IMR-90 (cell line): ENCODE data around the gene SLC25A5. TPM values are rescaled to one million over a fixed set of nuclear protein-coding genes. Genes with fewer than 3 reads are reported as not detected.

Source experiments
- ATAC-seq: fragments of 200-7000 bp; cut with Tn5 transposase; 2 replicates; pipeline ENCODE4 v1.9.1; 2020; ENCODE audit warnings: low read depth, mild to moderate bottlenecking, moderate library complexity
- BruUV-seq: library from RNA; stranded (reverse); fragments of 400-500 nt; replicated peaks from 2 replicates; lab custom pipeline; 2021; lab: Mats Ljungman, UMichigan
- CTCF ChIA-PET: fragments of 300-600 bp; formaldehyde crosslinking; extraction: SDS; loops from one replicate; lab custom pipeline; 2021; ENCODE audit warnings: antibody characterized with exemption; lab: Yijun Ruan, JAX
- POLR2A ChIA-PET: fragments of 300-600 bp; sonication (Branson Sonifier 250); formaldehyde crosslinking; loops from one replicate; lab custom pipeline; 2022; ENCODE audit warnings: antibody characterized with exemption; ENCODE audit not compliant: unreplicated experiment; lab: Charles Lee
- DNase-seq: peaks from one replicate; pipeline ENCODE4 v3.0.0; 2013
- H2AFZ ChIP-seq: replicated peaks from 2 replicates; pipeline ENCODE3; 2013; ENCODE audit warnings: low read length, mild to moderate bottlenecking; ENCODE audit not compliant: poor library complexity
- H2AK5ac ChIP-seq: 2 replicates; pipeline ENCODE4 v1.6.1; 2013; ENCODE audit warnings: low read depth, low read length, inconsistent platforms
- H2AK9ac ChIP-seq: replicated peaks from 2 replicates; pipeline ENCODE3; 2013; ENCODE audit warnings: mild to moderate bottlenecking, low read depth, low read length, moderate library complexity; ENCODE audit not compliant: poor library complexity
- H2BK120ac ChIP-seq: 2 replicates; pipeline ENCODE4 v1.6.1; 2013; ENCODE audit warnings: low read depth, low read length, inconsistent platforms
- H2BK15ac ChIP-seq: 3 replicates; pipeline ENCODE4 v1.6.1; 2013; ENCODE audit warnings: low read depth, low read length, inconsistent platforms
- H2BK20ac ChIP-seq: 2 replicates; pipeline ENCODE4 v1.6.1; 2013; ENCODE audit warnings: low read depth, mild to moderate bottlenecking, inconsistent platforms, low read length, moderate library complexity
- H2BK5ac ChIP-seq: 2 replicates; pipeline ENCODE4 v1.6.1; 2013; ENCODE audit warnings: mild to moderate bottlenecking, low read depth, low read length, inconsistent platforms; ENCODE audit not compliant: poor library complexity, severe bottlenecking
- H3K14ac ChIP-seq: replicated peaks from 2 replicates; pipeline ENCODE4 v1.6.1; 2013; ENCODE audit warnings: low read depth, low read length, inconsistent platforms
- H3K18ac ChIP-seq: 2 replicates; pipeline ENCODE4 v1.6.1; 2013; ENCODE audit warnings: low read depth, low read length, control low read depth
- H3K23ac ChIP-seq: 2 replicates; pipeline ENCODE4 v1.6.1; 2013; ENCODE audit warnings: low read depth, low read length, inconsistent platforms
- H3K27ac ChIP-seq: 2 replicates; pipeline ENCODE4 v1.5.1; 2013; ENCODE audit warnings: mild to moderate bottlenecking, control low read depth, low read length; ENCODE audit not compliant: insufficient read depth
- H3K27me3 ChIP-seq: 2 replicates; pipeline ENCODE4 v1.6.1; 2013; ENCODE audit warnings: low read length; ENCODE audit not compliant: control insufficient read depth, insufficient read depth
- H3K36me3 ChIP-seq: 2 replicates; pipeline ENCODE4 v1.6.1; 2013; ENCODE audit warnings: low read length, mixed read lengths; ENCODE audit not compliant: control insufficient read depth, insufficient read depth
- H3K4ac ChIP-seq: 2 replicates; pipeline ENCODE4 v1.6.1; 2013; ENCODE audit warnings: low read depth, low read length, inconsistent platforms
- H3K4me1 ChIP-seq: 2 replicates; pipeline ENCODE4 v1.6.1; 2013; ENCODE audit warnings: low read length, mixed read lengths; ENCODE audit not compliant: control insufficient read depth, insufficient read depth
- H3K4me2 ChIP-seq: 2 replicates; pipeline ENCODE4 v1.6.1; 2013; ENCODE audit warnings: low read depth, mild to moderate bottlenecking, control low read depth, low read length, moderate library complexity
- H3K4me3 ChIP-seq: 2 replicates; pipeline ENCODE4 v1.5.1; 2013; ENCODE audit warnings: low read depth, mild to moderate bottlenecking, control low read depth, low read length, moderate library complexity; ENCODE audit not compliant: insufficient read depth
- H3K56ac ChIP-seq: 2 replicates; pipeline ENCODE4 v1.6.1; 2013; ENCODE audit warnings: low read length, inconsistent platforms; ENCODE audit not compliant: insufficient read depth; ENCODE audit errors: extremely low read depth
- H3K79me1 ChIP-seq, 2 experiments: 2 replicates each; pipeline ENCODE4 v1.6.1; 2013; ENCODE audit warnings: low read length in 2 of 2, inconsistent platforms in 1 of 2, low read depth in 1 of 2
- H3K9ac ChIP-seq: 2 replicates; pipeline ENCODE4 v1.6.1; 2013; ENCODE audit warnings: low read depth, low read length, control low read depth
- H3K9me1 ChIP-seq: 2 replicates; pipeline ENCODE4 v1.6.1; 2013; ENCODE audit warnings: low read length, inconsistent platforms; ENCODE audit not compliant: insufficient read depth
- H3K9me3 ChIP-seq: 2 replicates; pipeline ENCODE4 v1.6.1; 2013; ENCODE audit warnings: low read length; ENCODE audit not compliant: control insufficient read depth, insufficient read depth
- H4K20me1 ChIP-seq: 2 replicates; pipeline ENCODE4 v1.6.1; 2013; ENCODE audit warnings: low read length, inconsistent platforms; ENCODE audit not compliant: insufficient read depth
- H4K5ac ChIP-seq: 2 replicates; pipeline ENCODE4 v1.6.1; 2013; ENCODE audit warnings: mild to moderate bottlenecking, low read depth, low read length, control low read depth
- H4K8ac ChIP-seq, 2 experiments: 2 replicates each; pipeline ENCODE4 v1.6.1; 2013; ENCODE audit warnings: low read depth in 2 of 2, low read length in 2 of 2, control low read depth in 1 of 2, inconsistent platforms in 1 of 2
- H4K91ac ChIP-seq: 2 replicates; pipeline ENCODE4 v1.6.1; 2013; ENCODE audit warnings: low read depth, low read length, inconsistent platforms; ENCODE audit not compliant: insufficient read depth
- BHLHE40 ChIP-seq: fragments of 150-350 bp; IDR thresholded peaks from 2 replicates; pipeline ENCODE4 v1.6.1; 2016; ENCODE audit warnings: mild to moderate bottlenecking, low read depth, low read length
- CEBPB ChIP-seq: IDR thresholded peaks from 2 replicates; pipeline ENCODE4 v1.6.1; 2012; ENCODE audit warnings: low read depth, low read length, improper control_type of control experiment
- CTCF ChIP-seq: conservative IDR thresholded peaks from 2 replicates; pipeline ENCODE4 v1.5.1; 2012; ENCODE audit warnings: mild to moderate bottlenecking, low read depth, low read length, improper control_type of control experiment
- FOS ChIP-seq: fragments of 150-350 bp; IDR thresholded peaks from 2 replicates; pipeline ENCODE4 v1.6.1; 2016; ENCODE audit warnings: low read depth, low read length
- MAFK ChIP-seq: IDR thresholded peaks from 2 replicates; pipeline ENCODE4 v1.6.1; 2012; ENCODE audit warnings: low read depth, low read length, improper control_type of control experiment
- MAZ ChIP-seq: IDR thresholded peaks from 2 replicates; pipeline ENCODE4 v1.6.1; 2012; ENCODE audit warnings: low read depth, mild to moderate bottlenecking, low read length, improper control_type of control experiment, moderate library complexity, borderline replicate concordance
- MXI1 ChIP-seq: IDR thresholded peaks from 2 replicates; pipeline ENCODE4 v1.6.1; 2012; ENCODE audit warnings: low read depth, mild to moderate bottlenecking, low read length, moderate library complexity, borderline replicate concordance
- NFE2L2 ChIP-seq: fragments of 150-350 bp; IDR thresholded peaks from 2 replicates; pipeline ENCODE4 v1.6.1; 2016; ENCODE audit warnings: low read depth, mild to moderate bottlenecking, low read length
- RAD21 ChIP-seq: IDR thresholded peaks from 2 replicates; pipeline ENCODE4 v1.6.1; 2012; ENCODE audit warnings: low read length, improper control_type of control experiment
- RCOR1 ChIP-seq: IDR thresholded peaks from 2 replicates; pipeline ENCODE4 v1.6.1; 2012; ENCODE audit warnings: mild to moderate bottlenecking, low read length, improper control_type of control experiment; ENCODE audit not compliant: insufficient replicate concordance
- RFX5 ChIP-seq: IDR thresholded peaks from 2 replicates; pipeline ENCODE4 v1.8.0; 2012; ENCODE audit warnings: low read depth, mild to moderate bottlenecking, low read length, moderate library complexity
- SMC3 ChIP-seq: fragments of 150-350 bp; IDR thresholded peaks from 2 replicates; pipeline ENCODE4 v1.6.1; 2016; ENCODE audit warnings: low read depth, mild to moderate bottlenecking, antibody characterized with exemption, low read length, moderate library complexity
- USF2 ChIP-seq: fragments of 150-350 bp; IDR thresholded peaks from 2 replicates; pipeline ENCODE4 v1.6.1; 2017; ENCODE audit warnings: mild to moderate bottlenecking, antibody characterized with exemption, low read length, low read depth
- WGBS, 2 experiments: methylation state at CpG; one replicate each; pipeline versions ENCODE4 v1.1.5 to v1.1.7; 2013; ENCODE audit warnings: missing lambda C conversion rate in 2 of 2; ENCODE audit not compliant: insufficient read length in 1 of 2; ENCODE audit errors: extremely low coverage in 2 of 2; 5-methylcytosine and 5-hydroxymethylcytosine counted together
- dilution Hi-C: fragments of 300-500 bp; cut with HindIII; formaldehyde crosslinking; loops from one replicate; pipeline ENCODE4 v1.14.3; 2018; ENCODE audit warnings: low sequenced_read_pairs; ENCODE audit not compliant: unreplicated experiment
- in situ Hi-C: fragments of 300-500 bp; cut with MboI; formaldehyde crosslinking; loops from 3 replicates; pipeline ENCODE4 v1.14.3; 2019; ENCODE audit warnings: low sequenced_read_pairs, inconsistent platforms, mixed read lengths
- intact Hi-C: fragments of 100-400 bp; cut with micrococcal nuclease; formaldehyde crosslinking; loops from 2 replicates; pipeline ENCODE4 v1.10.0; 2022
- polyA plus RNA-seq, 3 experiments: library from polyadenylated mRNA; depleted of rRNA; stranded (reverse); fragments of >200 nt; gene quantifications; 2 replicates each; pipeline ENCODE4 v1.2.3, GENCODE V29; 2012; ENCODE audit warnings: low replicate concordance in 1 of 3
- total RNA-seq: library from RNA; depleted of rRNA; stranded (reverse); fragments of >200 nt; gene quantifications from 2 replicates; pipeline ENCODE4 v1.2.3, GENCODE V29; 2012

Gene SLC25A5
- total and polyA plus RNA-seq, 2 of the 4 experiments (the other 2 are of a cell fraction): 216 to 337 TPM

GRCh38 chrX:119500061-119500800 lies 32.0 kb downstream of the SLC25A5 start:
- ATAC-seq (no peak), DNase-seq (no peak)
- Histone ChIP-seq H3K27me3 (no peaks in the 10 kb centered on the region), H3K36me3 (no peaks in the 10 kb centered on the region), H3K79me1 (no peaks in the 10 kb centered on the region), H3K14ac (no peak overlapping the region), H3K4me1 (peaks cover 7% of the 10 kb centered on the region), H2AFZ (no peak overlapping the region), H3K18ac (no peak overlapping the region), H3K56ac (no peak overlapping the region), H3K23ac (no peak overlapping the region), H3K4me2 (no peak overlapping the region), H2AK9ac (no peak overlapping the region), H2BK5ac (no peak overlapping the region), H3K9me3 (no peaks in the 10 kb centered on the region), H3K27ac (no peak overlapping the region), H2BK120ac (no peak overlapping the region), H3K9ac (no peak overlapping the region), H4K5ac (no peak overlapping the region), H2BK15ac (no peak overlapping the region), H4K8ac (no peak overlapping the region), H2AK5ac (no peak overlapping the region), H3K4me3 (no peak overlapping the region), H3K4ac (no peak overlapping the region), H2BK20ac (0 out of 2 replicates have a peak overlapping the region, but pooled peaks have one; percentile 14), H4K91ac (no peak overlapping the region), H4K20me1 (no peaks in the 10 kb centered on the region; the same call in 1 of the 2 replicates), H3K9me1 (peaks cover 11% of the 10 kb centered on the region)
- 81% methylated on average over 4 of the region's 13 CpGs; no CpG with 5 or more reads in 1 of the 2 experiments for WGBS, 2 experiments
- BruUV-seq: no TSS peak
- in situ Hi-C loops (loop anchor here (25.0 kb wide), 1 partner anchor 237 kb away; no protein-coding TSS in a partner anchor), dilution Hi-C loops (no loop called here), intact Hi-C loops (no loop called here)
- ChIA-PET POLR2A (no interaction called here), CTCF (interaction anchor here (0.5 to 1.4 kb wide), 2 partner anchors 12 to 25 kb away, joined by 3 to 10 read pairs; no protein-coding TSS in a partner anchor)
- TF ChIP-seq CEBPB: no peak
- no peak for TF ChIP-seq FOS
- TF ChIP-seq RAD21: no peak
- no peak for TF ChIP-seq SMC3
- TF ChIP-seq CTCF: no peak
- TF ChIP-seq USF2: no peak
- no peak for TF ChIP-seq MXI1
- TF ChIP-seq MAFK: no peak
- no peak for TF ChIP-seq BHLHE40
- TF ChIP-seq NFE2L2: no peak
- TF ChIP-seq RFX5: no peak
- TF ChIP-seq MAZ: no peak
- no peak for TF ChIP-seq RCOR1
